Colon (tissue), 2 donors: ENCODE data around the gene WASL.
"Not testable (repeated sequence)": the region's sequence is repeated elsewhere in the genome, so short reads cannot be mapped to it uniquely, and the experiment has no call there.

ENCODE experiments used
- FAIRE-seq: peaks from 2 replicates; lab custom pipeline; 2012; peaks lifted over from hg19 to GRCh38; lab: Jason Lieb, UNC
- donor health status: control.
- donor health status: control.

Gene WASL

DNA sequence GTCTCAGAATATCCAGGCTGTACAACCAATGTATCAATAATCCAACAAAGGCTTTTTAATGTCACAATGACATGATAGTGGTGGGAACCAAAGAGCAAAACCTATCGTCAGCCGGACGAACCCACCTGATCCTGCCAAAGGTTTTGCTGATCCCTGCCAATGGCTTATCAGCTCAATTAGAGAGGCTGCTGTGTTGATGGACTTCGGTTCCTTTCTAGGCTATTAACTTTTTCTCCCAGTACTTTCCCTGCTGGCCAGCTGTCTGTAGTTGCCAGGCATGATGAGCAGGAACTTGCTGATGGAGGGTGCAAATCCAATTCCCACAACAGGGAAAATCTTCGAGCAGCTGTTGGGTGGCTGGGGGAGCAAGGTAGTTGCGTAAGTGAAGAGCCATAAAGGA is 90.8 kb downstream of the WASL start:
- no peak for FAIRE-seq

DNA sequence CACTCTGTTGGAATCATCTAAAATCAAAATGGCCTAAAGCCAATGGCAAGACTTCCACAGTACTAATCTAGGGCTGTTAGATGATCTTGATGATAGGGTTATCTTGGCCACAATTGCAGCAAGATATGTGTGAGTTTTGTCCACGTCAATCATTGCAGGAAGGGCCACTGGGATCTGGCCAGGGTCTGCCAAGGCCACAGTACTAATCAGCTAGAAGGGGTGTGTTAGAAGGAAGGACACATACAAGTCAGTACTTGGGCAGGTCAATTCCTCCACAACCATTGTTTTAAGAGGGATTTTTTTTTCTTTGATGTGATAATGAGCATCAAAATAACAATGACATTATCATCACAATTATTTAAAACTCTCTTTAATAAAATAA is 91.5 kb downstream of the WASL start:
- no peak for FAIRE-seq

DNA sequence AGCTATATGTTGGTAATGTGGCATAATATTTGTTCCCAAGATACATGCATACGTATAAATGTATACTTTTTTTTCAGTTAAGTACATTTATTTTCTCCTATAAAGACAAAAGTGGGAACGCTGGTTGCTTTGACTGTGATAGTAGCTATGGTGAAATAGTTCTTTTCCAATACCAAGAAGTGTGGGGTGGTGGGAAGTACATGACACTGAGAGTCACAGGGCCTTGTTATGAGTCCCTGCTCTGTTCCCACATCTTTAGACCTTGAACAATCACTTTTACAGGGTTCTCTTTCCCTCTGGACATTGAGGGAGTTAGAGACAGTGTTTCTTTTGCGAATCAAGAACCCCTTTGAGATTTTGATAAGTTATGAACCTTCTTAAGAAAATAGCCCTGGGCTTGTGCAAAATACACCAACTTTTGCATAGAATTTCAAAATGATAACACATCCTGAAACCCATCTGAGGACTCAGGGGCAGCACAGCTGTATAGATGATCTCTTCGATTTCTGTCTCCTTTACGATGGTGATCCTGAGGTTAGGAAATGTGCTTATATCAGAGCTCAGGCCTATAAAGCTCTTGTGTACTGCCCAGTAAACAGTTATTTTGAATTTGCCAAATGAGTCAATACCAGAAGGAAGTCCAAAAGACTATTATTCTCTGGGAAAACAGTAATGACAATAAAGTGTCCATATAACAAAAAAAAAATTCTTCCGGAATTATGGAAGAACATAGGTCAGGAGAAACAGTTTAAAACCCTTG is 92.1 kb downstream of the WASL start:
- no peak for FAIRE-seq

DNA sequence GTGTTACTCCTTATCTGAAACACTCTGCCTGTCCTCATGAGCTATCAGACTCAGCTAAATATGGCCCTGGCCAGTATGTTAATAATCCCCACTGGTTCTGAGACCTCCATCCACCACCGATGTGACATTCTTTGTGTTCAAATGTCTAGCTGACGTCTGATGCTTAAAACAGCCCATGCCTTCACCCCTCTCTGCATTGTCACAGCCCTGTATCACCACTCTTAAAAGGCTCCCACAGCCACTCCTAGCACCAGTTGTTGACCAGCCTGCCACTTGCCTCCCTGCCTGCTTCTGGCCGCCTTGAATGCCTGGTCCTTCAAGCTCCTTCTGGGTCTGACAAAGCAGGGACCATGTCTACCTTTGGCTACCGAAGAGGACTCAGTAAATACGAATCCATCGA is 93.2 kb downstream of the WASL start, which contains the start of gene LMOD2:
LMOD2 (plus strand) TSS at position 253 of the 400 bp plus-strand sequence; CDS start at position 351, 98 bp downstream.
- FAIRE-seq, result no peak

DNA sequence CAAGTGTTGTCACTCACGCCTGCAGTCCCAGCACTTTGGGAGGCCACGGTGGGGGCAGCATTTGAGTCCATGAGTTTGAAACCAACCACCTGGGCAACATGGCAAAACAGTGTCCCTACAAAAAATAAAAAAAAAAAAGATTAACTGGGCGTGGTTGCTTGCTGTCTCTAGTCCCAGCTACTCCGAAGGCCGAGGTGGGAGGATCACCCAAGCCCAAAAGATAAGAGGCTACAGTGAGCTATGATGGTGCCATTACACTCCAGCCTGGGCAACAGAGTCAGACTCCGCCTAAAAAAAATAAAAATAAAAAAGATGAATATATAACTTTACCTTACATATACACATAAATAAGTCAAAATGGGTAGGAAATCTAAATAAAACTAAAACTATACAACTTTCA is 95.6 kb downstream of the WASL start:
- no peak for FAIRE-seq

DNA sequence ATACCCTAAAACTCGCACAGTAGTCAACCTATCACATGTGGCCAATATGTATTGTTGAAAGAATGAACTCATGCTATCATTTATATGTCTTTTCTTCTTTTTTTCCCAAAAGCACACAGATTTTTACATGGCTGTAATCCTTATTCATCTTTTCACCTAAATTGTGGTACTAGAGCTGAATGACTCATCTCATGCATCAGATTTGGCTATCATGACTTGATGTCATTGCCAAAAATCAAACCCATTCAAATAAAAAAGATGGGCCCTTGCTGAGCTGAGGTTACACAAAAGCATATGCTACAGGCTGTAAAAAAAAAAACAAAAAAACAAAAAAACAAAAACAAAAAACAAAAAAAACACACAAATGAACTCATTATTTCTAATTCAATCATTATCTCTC is 96.4 kb downstream of the WASL start:
- FAIRE-seq, result no peak

DNA sequence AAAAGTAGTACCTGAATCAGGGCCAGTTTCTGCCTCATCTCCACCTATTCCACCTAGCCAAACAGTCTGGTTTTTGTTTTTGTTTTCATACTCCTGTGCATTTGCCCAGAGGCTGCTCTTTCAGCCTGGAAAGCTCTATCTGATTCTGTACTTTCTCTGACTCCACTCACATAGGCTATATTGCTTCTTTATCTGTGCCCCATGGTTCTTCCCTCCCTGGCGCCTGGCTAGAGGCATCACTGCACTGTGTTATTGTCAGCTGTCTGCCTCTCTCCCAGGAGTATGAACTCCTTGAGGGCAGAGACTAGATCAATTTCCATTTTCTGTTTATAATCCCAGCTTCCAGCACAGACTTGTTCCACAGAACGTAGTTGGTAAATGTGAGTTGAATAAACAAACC is 98.2 kb downstream of the WASL start:
- FAIRE-seq, result no peak

DNA sequence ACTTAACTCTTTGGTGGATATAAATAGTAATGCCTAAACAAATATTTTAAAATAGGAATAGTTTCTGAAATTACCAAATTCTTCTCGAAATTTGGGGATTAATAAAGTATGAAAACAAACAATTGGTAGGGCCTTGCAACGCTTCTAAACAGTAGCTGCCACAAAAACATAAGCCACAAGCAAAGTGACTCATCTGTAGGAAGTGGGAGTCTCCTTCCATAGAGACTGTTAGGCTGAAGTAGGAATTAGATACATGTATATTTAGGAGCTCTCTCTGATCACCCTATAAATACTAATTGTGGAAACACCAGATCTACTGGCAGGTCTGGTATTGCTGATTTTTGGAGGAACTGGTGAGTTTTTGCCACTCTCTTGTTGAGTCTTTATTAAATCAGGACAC is 98.8 kb downstream of the WASL start:
- no peak for FAIRE-seq

DNA sequence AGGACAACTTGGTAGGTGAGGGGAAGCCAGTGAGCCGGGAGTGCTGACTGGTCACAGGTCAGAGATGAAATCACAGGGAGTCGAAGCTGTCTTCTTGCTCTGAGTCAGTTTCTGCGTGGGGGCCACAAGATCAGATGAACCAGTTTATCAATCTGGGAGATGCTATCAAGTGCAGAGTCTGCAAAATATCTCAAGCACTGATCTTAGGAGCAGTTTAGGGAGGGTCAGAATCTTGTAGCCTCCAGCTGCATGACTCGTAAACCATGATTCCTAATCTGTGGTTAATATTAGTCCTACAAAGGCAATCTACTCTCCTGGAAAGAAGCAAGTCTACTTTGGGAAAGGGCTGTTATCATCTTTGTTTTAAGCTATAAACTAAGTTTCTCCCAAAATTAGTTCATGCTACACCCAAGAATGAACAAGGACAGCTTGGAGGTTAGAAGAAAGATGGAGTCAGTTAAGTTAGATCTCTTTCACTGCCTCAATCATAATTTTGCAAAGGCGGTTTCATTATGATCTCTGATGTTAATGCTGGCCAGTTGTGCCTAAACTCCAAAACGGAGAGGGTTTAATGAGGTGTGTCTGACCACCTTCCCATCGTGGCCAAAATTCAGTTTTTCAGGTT is 101.6 kb downstream of the WASL start:
- no peak for FAIRE-seq

DNA sequence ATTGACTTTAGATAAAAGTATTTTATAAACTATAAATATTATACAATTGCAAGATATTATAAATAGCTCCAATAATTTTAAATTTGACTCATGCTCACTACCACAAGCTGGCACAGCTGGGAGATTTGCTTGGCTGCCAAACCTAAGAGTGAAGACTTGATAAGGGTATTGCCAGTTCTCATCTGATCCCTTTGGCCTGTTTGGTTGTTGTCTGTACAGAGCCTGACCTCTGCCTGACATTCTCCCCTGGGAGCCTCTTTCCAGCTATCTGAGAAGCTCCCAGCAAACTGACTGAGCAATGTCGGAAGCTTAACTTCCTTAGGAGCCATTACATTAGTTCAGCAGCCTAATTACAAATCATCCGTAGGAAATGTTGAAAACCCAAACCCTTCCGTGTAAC is 103.3 kb downstream of the WASL start:
- no peak for FAIRE-seq

DNA sequence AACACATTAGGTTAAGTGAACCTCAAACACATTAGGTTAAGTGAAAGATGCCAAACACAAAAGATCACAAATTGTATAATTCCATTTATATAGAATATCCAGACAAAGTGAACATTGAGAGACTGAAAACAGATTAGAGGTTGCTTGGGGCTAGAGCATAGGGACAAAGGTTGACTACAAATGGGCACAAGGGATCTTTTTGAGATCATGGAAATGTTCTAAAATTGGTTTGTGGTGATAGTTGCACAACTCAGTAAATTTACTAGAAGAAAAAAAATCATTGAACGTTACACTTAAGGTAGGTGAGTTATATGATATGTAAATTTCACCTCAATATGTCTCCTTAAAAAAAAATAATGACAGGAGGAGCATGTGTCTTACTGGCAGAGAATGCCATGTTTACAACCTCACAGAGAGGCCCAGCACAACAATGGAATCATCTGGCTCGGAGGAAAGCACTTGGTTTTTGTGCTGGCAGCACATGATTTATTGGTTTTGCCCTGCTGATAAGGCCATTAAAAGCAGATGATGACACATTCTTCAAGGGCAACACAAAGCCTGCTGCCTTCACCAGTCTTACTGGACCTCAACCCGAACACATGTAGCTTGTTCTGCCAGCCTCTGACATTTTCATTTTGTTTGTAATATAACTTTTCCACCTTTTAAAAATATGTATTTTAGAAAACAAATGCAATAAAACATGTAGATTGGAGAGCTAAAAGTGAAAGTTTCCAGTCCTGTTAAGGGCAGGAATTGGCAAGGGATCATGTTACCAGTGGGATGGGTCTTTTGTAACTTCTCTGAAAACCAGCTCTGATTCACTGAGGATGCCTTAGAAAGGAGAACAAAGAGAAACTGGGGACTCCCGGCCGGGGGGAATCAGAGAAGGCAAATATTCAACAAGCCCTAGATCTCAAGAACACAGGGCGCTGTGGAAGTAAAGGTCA is 105.0 kb downstream of the WASL start:
- FAIRE-seq, result no peak

DNA sequence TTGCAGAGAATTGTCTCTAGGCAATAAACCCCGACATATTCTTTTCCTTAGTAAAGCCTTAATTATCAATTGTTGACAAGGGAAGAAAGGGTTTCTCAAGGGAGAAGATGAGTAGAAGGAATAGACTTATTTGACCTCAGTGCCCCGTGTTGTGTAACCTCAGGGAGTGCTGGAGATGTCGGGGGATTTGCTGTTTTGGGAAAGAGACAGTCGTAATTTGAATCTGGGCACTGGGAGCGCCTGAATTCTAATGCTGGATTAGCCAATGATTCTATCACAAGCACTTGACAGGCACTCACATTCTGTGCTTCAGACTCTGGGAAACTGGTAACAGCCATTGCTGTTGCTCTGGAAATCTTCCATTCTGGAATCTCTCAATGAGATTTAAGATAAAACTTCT is 106.9 kb downstream of the WASL start:
- FAIRE-seq, result no peak

DNA sequence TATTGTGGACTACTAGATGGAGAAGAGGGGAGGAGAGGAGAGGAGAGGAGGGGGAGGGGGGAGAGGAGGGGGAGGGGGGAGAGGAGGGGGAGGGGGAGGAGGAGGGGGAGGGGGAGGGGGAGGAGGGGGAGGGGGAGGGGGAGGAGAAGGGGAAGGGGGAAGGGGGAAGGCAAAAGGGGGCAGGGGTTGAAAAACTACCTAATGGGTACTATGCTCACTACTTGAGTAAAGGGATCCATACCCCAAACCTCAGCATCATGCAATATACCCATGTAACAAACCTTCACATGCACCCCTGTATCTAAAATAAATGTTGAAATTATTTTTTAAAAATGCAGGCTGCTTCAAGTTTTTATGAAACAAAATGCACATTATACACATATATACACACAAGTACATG is 108.2 kb downstream of the WASL start:
- FAIRE-seq, result no peak

DNA sequence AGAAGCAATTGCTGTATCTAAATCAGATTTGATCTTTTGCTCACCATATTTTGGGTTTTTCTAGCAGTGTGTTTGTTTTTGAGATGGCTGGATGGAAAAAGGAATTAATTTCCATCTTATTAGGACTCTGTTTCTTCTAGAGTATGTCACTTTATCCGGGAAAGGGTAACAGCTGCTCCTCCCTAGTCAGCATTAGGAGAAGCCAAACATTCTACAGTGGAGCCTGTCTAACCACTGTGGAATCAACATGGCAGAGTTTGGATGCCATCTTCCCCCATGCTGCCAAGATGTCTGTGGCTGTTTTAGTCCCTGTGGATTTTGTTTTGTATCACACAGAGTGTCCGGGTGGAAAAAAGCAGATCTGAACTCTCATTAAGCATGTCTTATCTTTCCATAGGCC is 109.2 kb downstream of the WASL start:
- no peak for FAIRE-seq

DNA sequence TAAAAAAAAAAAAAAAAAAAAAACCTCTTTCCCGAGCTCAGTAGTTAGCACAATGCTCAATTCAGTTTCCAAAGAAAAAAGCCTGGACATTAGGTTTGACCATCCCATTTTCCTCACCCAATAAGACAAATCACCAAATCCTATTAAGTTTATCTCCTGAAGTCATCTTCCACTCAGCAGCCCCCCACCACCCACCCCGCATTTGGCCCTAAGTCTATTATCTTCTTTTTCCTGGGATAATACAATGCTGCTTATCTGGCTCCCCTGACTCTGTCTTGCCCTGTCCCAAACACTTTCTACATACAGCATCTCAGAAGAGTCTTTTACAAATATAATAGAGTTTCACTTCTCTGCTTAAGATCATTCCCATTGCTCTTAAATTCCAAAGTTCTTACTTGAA is 110.9 kb downstream of the WASL start:
- FAIRE-seq, result no peak

DNA sequence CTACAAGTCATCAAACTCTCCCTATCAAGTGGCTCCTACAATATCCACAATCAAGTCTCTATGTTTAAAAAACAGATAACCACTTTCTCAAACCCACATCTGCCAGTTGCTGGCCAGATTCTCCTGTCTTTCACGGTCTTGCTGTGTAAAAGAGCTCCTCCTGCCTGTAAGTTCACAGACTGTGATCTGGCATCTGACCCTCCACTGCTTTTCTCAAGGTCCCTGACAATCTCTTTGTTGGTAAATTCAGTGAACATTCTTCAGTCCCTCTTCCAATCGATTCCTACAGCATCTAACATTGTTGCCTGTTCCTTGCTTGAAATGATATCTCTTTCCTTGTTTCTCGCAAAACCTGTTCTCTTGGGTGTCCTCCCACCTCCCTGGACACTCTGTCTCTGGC is 111.6 kb downstream of the WASL start:
- FAIRE-seq, result no peak

DNA sequence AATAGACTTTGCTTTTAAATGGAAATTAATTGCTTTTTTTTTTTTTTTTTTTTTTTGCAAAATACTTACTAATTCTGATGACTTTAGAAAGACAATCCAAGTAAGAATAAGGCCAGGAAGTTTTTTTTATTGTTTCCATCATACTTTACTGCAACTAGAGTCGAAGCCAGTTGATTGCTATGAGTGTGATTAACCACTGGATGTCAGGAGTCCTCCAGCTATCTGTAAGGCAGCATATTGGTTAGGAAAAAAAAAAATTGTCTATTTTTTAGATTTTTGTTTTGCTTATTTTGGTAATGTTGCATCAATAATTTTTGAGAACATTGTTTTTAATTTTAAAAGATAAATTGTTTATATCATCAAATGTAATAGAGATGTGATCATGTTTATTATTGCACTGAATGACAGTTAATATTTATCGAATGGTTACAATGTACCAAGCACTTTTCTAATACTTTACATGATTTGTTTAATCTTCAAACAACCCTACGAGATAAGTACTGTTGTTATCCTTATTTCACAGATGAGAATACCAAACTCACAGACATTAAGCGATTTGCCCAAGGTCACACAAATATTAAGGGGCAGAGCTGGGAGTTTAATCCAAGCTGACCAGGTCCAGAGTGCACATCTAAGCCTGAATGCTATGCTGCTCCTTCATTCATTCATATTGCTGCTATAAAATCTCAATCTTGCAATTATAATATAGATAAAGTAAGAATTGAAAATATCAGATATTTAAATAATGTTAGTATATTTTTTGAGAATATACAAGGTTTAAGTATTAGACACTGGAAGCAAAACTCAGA is 113.0 kb downstream of the WASL start:
- peak; percentile 70 for FAIRE-seq

DNA sequence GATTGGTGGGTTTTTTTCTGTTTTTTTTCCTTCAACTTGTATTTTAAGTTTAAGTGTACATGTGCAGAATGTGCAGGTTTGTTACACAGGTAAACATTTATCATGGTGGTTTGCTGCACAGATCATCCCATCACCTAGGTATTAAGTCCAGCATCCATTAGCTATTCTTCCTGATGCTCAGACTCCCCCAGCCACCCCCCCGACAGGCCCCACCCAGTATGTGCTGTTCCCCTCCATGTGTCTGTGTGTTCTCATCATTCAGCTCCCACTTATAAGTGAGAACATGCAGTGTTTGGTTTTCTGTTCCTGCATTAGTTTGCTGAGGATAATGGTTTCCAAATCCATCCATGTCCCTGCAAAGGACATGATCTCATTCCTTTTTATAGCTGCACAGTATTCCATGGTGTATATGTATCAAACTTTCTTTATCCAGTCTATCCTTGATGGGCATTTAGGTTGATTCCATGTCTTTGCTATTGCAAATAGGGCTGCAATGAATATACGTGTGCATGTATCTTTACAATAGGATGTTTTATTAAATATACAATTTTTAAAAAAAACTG is 114.7 kb downstream of the WASL start:
- FAIRE-seq, result not testable (repeated sequence)

DNA sequence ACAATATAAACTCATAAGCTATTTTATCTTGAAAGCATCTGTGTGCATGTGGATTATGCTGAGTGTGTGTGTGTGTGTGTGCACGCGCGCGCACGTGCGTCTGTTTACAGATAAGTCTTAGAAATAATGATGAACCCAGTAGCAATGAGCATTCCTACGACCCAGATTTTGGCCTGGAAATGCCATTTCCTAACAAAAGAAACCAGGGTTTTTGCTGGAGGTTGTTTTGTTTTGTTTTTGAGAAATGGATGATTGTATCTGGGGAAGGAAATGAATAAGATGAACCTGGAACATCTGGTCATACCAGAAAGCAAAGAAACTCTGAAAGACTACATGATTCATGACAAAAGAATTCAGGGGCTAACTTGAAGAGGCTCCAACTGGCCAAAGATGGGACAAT is 115.2 kb downstream of the WASL start:
- FAIRE-seq, result no peak

DNA sequence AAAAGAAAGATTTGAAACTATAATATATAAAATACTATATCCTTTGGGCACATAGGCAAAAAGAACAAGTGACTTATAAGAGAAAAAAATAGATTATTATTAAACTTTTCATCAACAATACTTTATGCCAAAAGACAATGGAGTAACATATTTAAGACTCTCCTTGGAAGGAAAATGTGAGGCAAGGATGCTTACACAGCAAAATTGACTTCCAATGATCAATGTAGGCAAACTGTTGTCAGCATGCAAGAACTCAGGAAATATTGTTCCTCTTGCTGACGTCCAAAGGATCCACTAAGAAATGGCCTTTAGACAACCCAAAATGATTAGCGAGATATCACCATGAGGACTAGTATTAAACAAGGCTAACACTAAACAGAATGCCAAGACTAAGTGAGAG is 116.0 kb downstream of the WASL start:
- peak; percentile 64 for FAIRE-seq
